SK-N-SH (cell line): ENCODE measurements around the gene TSPAN32. TPM values are rescaled to one million over a fixed set of nuclear protein-coding genes. Genes with fewer than 3 reads are reported as not detected.

Source experiments
- CTCF ChIA-PET: fragments of 300-600, 350-600 bp; formaldehyde crosslinking; extraction: SDS; loops from one replicate; lab custom pipeline; 2021; lab: Yijun Ruan, JAX
- POLR2A ChIA-PET: fragments of 350-600 bp; sonication (Branson Sonifier 250); formaldehyde crosslinking; extraction: SDS; loops from one replicate; lab custom pipeline; 2020; ENCODE audit warnings: antibody characterized with exemption, inconsistent platforms; lab: Yijun Ruan, JAX
- DNase-seq: peaks from one replicate; pipeline ENCODE4 v3.0.0; 2012
- H2AFZ ChIP-seq: fragments of 200-600 bp; sonication (generic); 2 replicates; pipeline ENCODE4 v1.8.1; 2016; ENCODE audit warnings: antibody characterized with exemption, mild to moderate bottlenecking, low read depth
- H3F3A ChIP-seq: fragments of 200-600 bp; sonication (generic); replicated peaks from 2 replicates; pipeline ENCODE3; 2016; ENCODE audit warnings: antibody characterized with exemption, mild to moderate bottlenecking; ENCODE audit not compliant: insufficient read depth
- H3K27ac ChIP-seq, 2 experiments: fragments of 200-500 bp in 1 of 2; fragments of 200-600 bp in 1 of 2; sonication (Bioruptor generic) in 1 of 2; sonication (generic), shearing (Covaris generic) in 1 of 2; 2 replicates each; pipeline versions ENCODE4 v1.5.1 to v1.6.1; 2014 to 2016; ENCODE audit warnings: low read depth in 2 of 2, inconsistent platforms in 1 of 2, low read length in 1 of 2, mild to moderate bottlenecking in 1 of 2, mixed read lengths in 1 of 2
- H3K27me3 ChIP-seq: fragments of 200-600 bp; sonication (generic), shearing (Covaris generic); 2 replicates; pipeline ENCODE4 v1.6.1; 2016; ENCODE audit warnings: mixed run types; ENCODE audit not compliant: insufficient read depth
- H3K36me3 ChIP-seq, 2 experiments: fragments of 200-500 bp in 1 of 2; fragments of 200-600 bp in 1 of 2; sonication (Bioruptor generic) in 1 of 2; sonication (generic) in 1 of 2; replicated peaks in 1 of 2; 2 replicates each; pipeline versions ENCODE3 to v1.5.1; 2014 to 2016; ENCODE audit warnings: low read length in 1 of 2, mild to moderate bottlenecking in 1 of 2; ENCODE audit not compliant: insufficient read depth in 2 of 2, control insufficient read depth in 1 of 2
- H3K4me1 ChIP-seq, 2 experiments: fragments of 200-500 bp in 1 of 2; fragments of 200-600 bp in 1 of 2; sonication (Bioruptor generic) in 1 of 2; sonication (generic), shearing (Covaris generic) in 1 of 2; 2 replicates each; pipeline versions ENCODE4 v1.5.1 to v1.6.1; 2014 to 2016; ENCODE audit warnings: low read depth in 1 of 2, low read length in 1 of 2, mixed run types in 1 of 2; ENCODE audit not compliant: insufficient read depth in 2 of 2, control insufficient read depth in 1 of 2
- H3K4me2 ChIP-seq: fragments of 200-600 bp; sonication (generic), shearing (Covaris generic); 2 replicates; pipeline ENCODE4 v1.6.1; 2017; ENCODE audit warnings: mixed run types
- H3K4me3 ChIP-seq, 2 experiments: fragments of 200-500 bp in 1 of 2; fragments of 200-600 bp in 1 of 2; sonication (Bioruptor generic) in 1 of 2; sonication (generic), shearing (Covaris generic) in 1 of 2; 2 replicates each; pipeline versions ENCODE4 v1.5.1 to v1.8.1; 2014 to 2016; ENCODE audit warnings: low read depth in 2 of 2, inconsistent platforms in 1 of 2, low read length in 1 of 2, mild to moderate bottlenecking in 1 of 2, mixed read lengths in 1 of 2, moderate library complexity in 1 of 2
- H3K79me2 ChIP-seq: fragments of 200-600 bp; sonication (generic); 2 replicates; pipeline ENCODE4 v1.8.1; 2017; ENCODE audit warnings: mild to moderate bottlenecking; ENCODE audit not compliant: insufficient read depth
- H3K9ac ChIP-seq: fragments of 200-600 bp; sonication (generic); 2 replicates; pipeline ENCODE4 v1.6.1; 2017; ENCODE audit warnings: mixed run types
- H3K9me2 ChIP-seq: fragments of 200-600 bp; sonication (generic); 2 replicates; pipeline ENCODE4 v1.6.1; 2017; ENCODE audit warnings: mixed run types
- H3K9me3 ChIP-seq: fragments of 200-600 bp; sonication (generic); 2 replicates; pipeline ENCODE4 v1.6.1; 2017; ENCODE audit warnings: mixed run types, mild to moderate bottlenecking, moderate library complexity
- H4K20me1 ChIP-seq: fragments of 200-600 bp; sonication (generic); 2 replicates; pipeline ENCODE4 v1.6.1; 2017; ENCODE audit warnings: mild to moderate bottlenecking, mixed run types; ENCODE audit not compliant: insufficient read depth
- EZH2phosphoT487 ChIP-seq: fragments of 200-600 bp; sonication (generic); IDR thresholded peaks from 2 replicates; pipeline ENCODE4 v1.6.1; 2017; ENCODE audit warnings: low read depth, mixed run types, mild to moderate bottlenecking, antibody characterized with exemption, moderate library complexity, borderline replicate concordance
- FOXM1 ChIP-seq: IDR thresholded peaks from 2 replicates; pipeline ENCODE4 v1.4.0; 2012; ENCODE audit warnings: low read depth, mild to moderate bottlenecking
- MAX ChIP-seq: IDR thresholded peaks from 2 replicates; pipeline ENCODE4 v1.4.0; 2012; ENCODE audit warnings: low read depth
- MXI1 ChIP-seq: IDR thresholded peaks from 2 replicates; pipeline ENCODE4 v1.6.1; 2012; ENCODE audit warnings: mild to moderate bottlenecking, low read depth, low read length, improper control_type of control experiment
- PBX3 ChIP-seq: IDR thresholded peaks from 2 replicates; pipeline ENCODE4; 2012
- RAD21 ChIP-seq: IDR thresholded peaks from 2 replicates; pipeline ENCODE4 v1.6.1; 2012; ENCODE audit warnings: mild to moderate bottlenecking, low read length
- RFX5 ChIP-seq: IDR thresholded peaks from 2 replicates; pipeline ENCODE4 v1.6.1; 2012; ENCODE audit warnings: mild to moderate bottlenecking, improper control_type of control experiment, low read length
- RXRA ChIP-seq: IDR thresholded peaks from 2 replicates; pipeline ENCODE4 v1.4.0; 2012; ENCODE audit warnings: low read depth, mild to moderate bottlenecking, borderline replicate concordance
- SMC3 ChIP-seq: IDR thresholded peaks from 2 replicates; pipeline ENCODE4 v1.6.1; 2012; ENCODE audit warnings: low read depth, low read length, improper control_type of control experiment
- TEAD4 ChIP-seq: IDR thresholded peaks from 2 replicates; pipeline ENCODE4 v1.4.0; 2012; ENCODE audit warnings: mild to moderate bottlenecking, borderline replicate concordance; ENCODE audit not compliant: insufficient read depth
- USF2 ChIP-seq: fragments of 150-350 bp; IDR thresholded peaks from 2 replicates; pipeline ENCODE4 v1.6.1; 2017; ENCODE audit warnings: antibody characterized with exemption, low read length, low read depth, borderline replicate concordance
- YY1 ChIP-seq: IDR thresholded peaks from 2 replicates; pipeline ENCODE4 v1.4.0; 2012; ENCODE audit warnings: low read depth, mild to moderate bottlenecking
- WGBS: methylation state at CpG from one replicate; pipeline ENCODE4 v1.1.6; 2017; ENCODE audit warnings: low lambda C conversion rate; 5-methylcytosine and 5-hydroxymethylcytosine counted together
- polyA plus RNA-seq, 3 experiments: library from polyadenylated mRNA; depleted of rRNA; stranded (reverse); fragments of >200 nt; gene quantifications; 2 replicates each; pipeline ENCODE4 v1.2.3, GENCODE V29; 2012

TSPAN32 gene
- polyA plus RNA-seq, 1 of the 3 experiments (the other 2 are of a cell fraction), result 0.12 TPM

GRCh38 chr11:2295971-2296912 is 5.6 kb upstream of the TSPAN32 start (continued):
- no peak for TF ChIP-seq YY1
- TF ChIP-seq RFX5, result no peak

GRCh38 chr11:2296913-2297622 is 4.7 kb upstream of the TSPAN32 start:
- Histone ChIP-seq H3F3A (no peaks in the 10 kb centered on the region), H3K9ac (no peak overlapping the region), H3K27me3 (no peaks in the 10 kb centered on the region), H3K4me3 (no peak overlapping the region), H3K36me3 (no peaks in the 10 kb centered on the region), H3K4me1 (peaks cover 0 to 6% of the 10 kb centered on the region in 2 experiments; a peak in 1 of 4 replicates), H4K20me1 (no peaks in the 10 kb centered on the region), H2AFZ (no peak overlapping the region), H3K9me3 (no peaks in the 10 kb centered on the region), H3K4me2 (no peak overlapping the region), H3K79me2 (no peaks in the 10 kb centered on the region), H3K27ac (no peak overlapping the region), H3K9me2 (no peaks in the 10 kb centered on the region)
- ChIA-PET POLR2A (no interaction called here), CTCF (interaction anchor here (0.7 to 13.9 kb wide), 6 partner anchors 8 to 235 kb away, joined by 3 to 318 read pairs (median 5); no protein-coding TSS in a partner anchor)
- no peak for TF ChIP-seq PBX3
- no peak for TF ChIP-seq USF2
- 22% methylated on average over 4 of the region's 13 CpGs for WGBS
- DNase-seq, result no peak

- Histone ChIP-seq H3K36me3 (no peaks in the 10 kb centered on the region), H3K27ac (no peak overlapping the region), H3K4me2 (no peak overlapping the region), H3K9me2 (no peaks in the 10 kb centered on the region), H3K27me3 (no peaks in the 10 kb centered on the region), H3F3A (no peaks in the 10 kb centered on the region), H4K20me1 (no peaks in the 10 kb centered on the region), H3K9ac (no peak overlapping the region), H3K9me3 (no peaks in the 10 kb centered on the region), H2AFZ (no peak overlapping the region), H3K79me2 (no peaks in the 10 kb centered on the region), H3K4me3 (no peak overlapping the region), H3K4me1 (peaks cover 0 to 11% of the 10 kb centered on the region in 2 experiments; a peak in 1 of 4 replicates)
- ChIA-PET CTCF (interaction anchor here (0.7 to 13.9 kb wide), 7 partner anchors 7 to 234 kb away, joined by 3 to 318 read pairs (median 5); no protein-coding TSS in a partner anchor), POLR2A (no interaction called here)
- WGBS, result 0% methylated on average over 1 of the region's 1 CpG
- no peak for TF ChIP-seq RXRA
- no peak for TF ChIP-seq PBX3
- no peak for TF ChIP-seq FOXM1
- no peak for TF ChIP-seq MAX
- no peak for TF ChIP-seq EZH2phosphoT487
- TF ChIP-seq MXI1, result no peak
- no peak for TF ChIP-seq RAD21
- no peak for TF ChIP-seq SMC3
- TF ChIP-seq USF2, result no peak
- no peak for TF ChIP-seq TEAD4
- no peak for DNase-seq
Measured at GRCh38 chr11:2297623-2298030, 4.2 kb upstream of the TSPAN32 start.
